Measurements from ENCODE around the gene DACT1.

The DACT1 gene

GRCh38 chr14:58677996-58678395, 40.2 kb downstream of the DACT1 start:
- H3K27ac ChIP-seq, result no peak overlapping the region
- no peak for TF ChIP-seq CTCF (conservative IDR thresholded peaks at IDR 0.05)

- H3K27ac ChIP-seq, result no peak overlapping the region
- TF ChIP-seq CTCF (conservative IDR thresholded peaks at IDR 0.05), result no peak
Observed at GRCh38 chr14:58680698-58681097, 42.9 kb downstream of the DACT1 start.

- H3K27ac ChIP-seq, result no peak overlapping the region
- no peak for TF ChIP-seq CTCF (conservative IDR thresholded peaks at IDR 0.05)
Observed at GRCh38 chr14:58687232-58687795, 49.6 kb downstream of the DACT1 start.

- no peak for TF ChIP-seq CTCF (conservative IDR thresholded peaks at IDR 0.05)
Observed at GRCh38 chr14:58690801-58691516, 53.2 kb downstream of the DACT1 start.

GRCh38 chr14:58693048-58693447, 55.3 kb downstream of the DACT1 start:
- no peak overlapping the region for H3K27ac ChIP-seq
- TF ChIP-seq CTCF (conservative IDR thresholded peaks at IDR 0.05), result no peak

More at GRCh38 chr14:58690801-58691516, 53.2 kb downstream of the DACT1 start:
- H3K27ac ChIP-seq, result no peak overlapping the region

GRCh38 chr14:58695514-58695913, 57.8 kb downstream of the DACT1 start:
- no peak overlapping the region for H3K27ac ChIP-seq
- no peak for TF ChIP-seq CTCF (conservative IDR thresholded peaks at IDR 0.05)

- TF ChIP-seq CTCF (conservative IDR thresholded peaks at IDR 0.05), result no peak
- H3K27ac ChIP-seq, result no peak overlapping the region
Observed at GRCh38 chr14:58697266-58697929, 59.6 kb downstream of the DACT1 start.
